Activated CD4-positive, alpha-beta T cell treated with anti-CD3 and anti-CD28 coated beads, Interleukin-2, Interleukin-6, amounts not matched to agents 100 ng/mL and 50 ng/mL, durations not matched to agents 16 hours and 8 hours (primary cell): ENCODE measurements around the gene FXR2.

Source experiments
- DNase-seq: peaks from one replicate; pipeline ENCODE4 v3.0.0-alpha.2; 2020

Gene FXR2

GRCh38 chr17:7544911-7545310 lies 69.8 kb downstream of the FXR2 start:
- DNase-seq: no peak
